Central memory CD4-positive, alpha-beta T cell (primary cell): ENCODE measurements around the gene ASS1.

Source experiments
- DNase-seq: peaks from one replicate; pipeline ENCODE4 v3.0.0; 2022

The ASS1 gene

DNA sequence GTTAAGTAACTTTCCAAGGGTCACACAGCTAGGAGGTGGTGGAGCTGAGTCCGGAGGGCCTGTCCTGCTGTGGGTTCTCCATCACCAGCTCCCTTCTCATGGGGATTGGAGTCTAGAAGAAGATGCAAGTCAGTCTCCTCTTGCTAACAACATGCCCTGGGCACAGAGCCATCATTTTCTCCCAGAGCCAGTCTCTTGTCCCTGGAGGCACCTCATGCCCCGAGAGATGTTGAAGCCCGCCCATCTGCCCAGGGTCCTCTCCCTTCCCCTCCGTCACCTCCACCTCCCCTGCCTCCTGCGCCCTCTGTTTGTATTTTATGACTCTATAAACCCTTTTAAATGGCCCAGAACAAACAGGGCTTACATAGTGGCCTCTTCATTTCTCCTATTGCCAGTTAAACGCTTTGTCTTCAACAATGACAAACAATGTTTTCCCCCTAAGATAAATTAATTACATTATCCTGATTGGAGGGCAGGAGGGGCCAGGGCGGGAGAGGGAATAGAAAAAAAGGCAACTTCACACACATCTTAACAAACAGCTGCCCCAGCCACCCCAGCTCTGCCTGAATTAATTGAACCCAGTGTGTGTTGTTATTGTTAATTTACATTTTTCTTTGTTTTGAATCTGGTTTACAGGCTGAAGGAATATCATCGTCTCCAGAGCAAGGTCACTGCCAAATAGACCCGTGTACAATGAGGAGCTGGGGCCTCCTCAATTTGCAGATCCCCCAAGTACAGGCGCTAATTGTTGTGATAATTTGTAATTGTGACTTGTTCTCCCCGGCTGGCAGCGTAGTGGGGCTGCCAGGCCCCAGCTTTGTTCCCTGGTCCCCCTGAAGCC lies 55.8 kb downstream of the ASS1 start:
- DNase-seq: no peak

GRCh38 chr9:130501639-130502038 lies 56.9 kb downstream of the ASS1 start:
- DNase-seq: no peak

DNA sequence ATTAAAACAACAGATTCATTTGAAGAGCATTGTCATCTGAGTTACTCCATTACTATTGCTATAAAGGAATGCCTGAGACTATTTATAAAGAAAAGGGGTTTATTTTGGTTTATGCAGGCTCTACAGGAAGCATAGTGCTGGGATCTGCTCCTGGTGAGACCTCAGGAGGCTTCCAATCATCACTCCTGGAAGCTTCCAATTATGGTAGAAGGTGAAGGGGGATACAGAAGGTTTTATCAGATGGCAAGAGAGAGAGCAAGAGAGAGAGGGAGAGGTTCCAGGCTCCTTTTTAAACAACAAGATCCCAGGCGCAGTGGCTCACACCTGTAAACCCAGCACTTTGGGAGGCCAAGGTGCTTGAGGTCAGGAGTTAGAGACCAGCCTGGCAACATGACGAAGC lies 63.5 kb downstream of the ASS1 start:
- no peak for DNase-seq

- no peak for DNase-seq
These were observed 67.4 kb downstream of the ASS1 start for GRCh38 chr9:130512199-130512598.

DNA sequence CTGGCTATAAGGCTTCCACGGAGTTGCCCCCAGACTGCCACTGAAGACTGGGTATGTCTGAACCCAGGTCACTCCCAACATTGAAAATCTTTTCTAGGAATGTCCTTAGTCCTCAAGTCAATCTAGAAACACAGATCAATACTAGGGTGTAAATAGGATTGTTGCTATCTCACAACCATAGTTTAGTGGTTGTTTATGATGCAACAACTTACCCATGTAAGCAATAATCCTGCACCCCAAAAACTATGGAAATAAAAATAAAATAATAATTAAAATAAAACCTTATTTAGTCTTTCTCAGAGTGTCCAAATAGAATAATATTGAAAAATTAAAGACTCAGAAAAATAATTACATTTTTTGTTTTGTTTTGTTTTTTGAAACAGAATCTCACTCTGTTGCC lies 68.3 kb downstream of the ASS1 start:
- no peak for DNase-seq

DNA sequence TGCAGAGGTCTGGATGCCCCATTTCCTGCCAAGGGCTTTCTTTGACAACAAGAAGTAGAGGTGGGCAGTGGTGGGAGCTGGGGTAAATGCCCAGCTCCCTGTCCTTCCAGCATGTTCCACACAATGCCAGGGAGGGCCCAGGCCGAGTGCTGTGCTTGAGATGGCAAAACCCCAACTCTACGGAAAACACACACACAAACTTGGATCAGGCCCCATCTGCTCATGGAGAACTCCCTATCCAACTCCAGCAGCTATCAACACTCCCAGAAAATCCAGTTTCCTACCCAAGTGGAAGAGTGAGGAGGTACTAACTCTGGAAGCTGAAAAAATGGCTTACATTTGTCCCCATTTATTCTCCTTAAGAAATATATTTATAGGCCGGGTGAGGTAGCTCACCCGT lies 73.5 kb downstream of the ASS1 start:
- DNase-seq: no peak

DNA sequence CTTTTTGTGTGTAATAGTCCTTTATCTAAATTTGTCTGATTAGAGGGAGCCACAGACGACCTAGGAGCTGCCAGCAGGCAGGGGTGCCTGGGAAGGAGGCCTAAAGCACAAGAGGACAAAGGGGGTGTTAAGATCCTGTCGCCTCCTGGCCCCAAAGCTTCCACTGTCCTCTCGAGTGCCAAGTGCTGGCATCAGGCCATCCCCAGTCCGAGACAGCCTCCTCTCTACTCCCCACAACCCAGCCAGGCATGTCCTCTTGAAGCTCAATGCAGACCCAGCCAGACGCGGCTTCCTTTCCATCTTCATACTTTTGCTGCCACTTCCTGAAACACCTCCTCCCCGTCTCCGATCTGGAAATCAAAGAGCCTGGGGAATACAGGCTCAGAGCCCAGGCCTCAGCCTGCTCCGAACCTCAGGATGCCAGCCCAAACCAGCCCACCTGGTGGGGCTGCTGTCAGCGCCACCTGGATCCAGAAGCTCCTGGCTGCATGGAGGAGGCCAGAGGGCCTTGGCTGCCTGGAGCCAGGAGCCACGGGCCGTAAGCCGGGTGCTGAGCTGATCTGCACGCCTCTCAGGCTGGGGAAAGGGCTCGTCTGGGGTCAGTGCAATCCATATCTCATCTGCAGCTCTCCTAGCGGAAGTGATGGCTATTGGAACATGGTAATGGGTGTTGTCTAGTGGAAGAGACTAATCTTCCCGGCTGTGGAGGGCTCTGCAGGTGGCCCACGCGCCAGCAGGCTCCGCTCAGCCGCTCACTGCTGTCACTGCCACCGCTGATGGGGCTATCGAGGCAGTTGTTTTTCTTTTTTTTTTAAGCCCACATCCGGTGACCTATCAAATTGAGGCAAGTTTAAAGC lies 74.4 kb downstream of the ASS1 start:
- no peak for DNase-seq

- DNase-seq: no peak
These were observed 75.2 kb downstream of the ASS1 start for GRCh38 chr9:130519927-130520326.

- no peak for DNase-seq
These were observed 77.0 kb downstream of the ASS1 start for GRCh38 chr9:130521715-130522114.

DNA sequence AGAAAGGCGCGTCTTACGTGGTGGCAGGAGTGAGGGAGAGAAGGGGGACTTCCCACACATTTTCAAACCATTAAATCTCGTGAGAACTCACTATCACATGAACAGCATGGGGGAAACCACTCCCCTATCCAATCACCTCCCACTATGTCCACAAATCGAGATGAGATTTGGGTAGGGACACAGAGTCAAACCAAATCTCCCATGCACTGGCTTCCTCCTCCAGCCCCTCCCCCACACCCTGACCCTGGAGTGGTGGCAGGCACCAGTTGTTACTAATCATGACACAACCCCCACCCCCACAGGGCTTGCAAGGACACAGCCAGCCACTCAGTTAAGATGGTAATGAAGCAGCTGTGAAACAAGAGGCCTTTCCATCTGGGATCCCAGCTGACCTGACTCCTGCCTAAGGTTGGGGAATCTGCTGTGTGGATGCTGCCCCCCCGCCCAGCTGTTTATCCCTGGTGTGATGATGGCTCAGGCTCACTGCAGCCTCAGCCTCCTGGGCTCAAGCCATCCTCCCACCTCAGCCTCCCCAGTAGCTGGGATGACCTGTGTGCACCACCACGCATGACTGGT lies 77.6 kb downstream of the ASS1 start:
- DNase-seq: no peak

DNA sequence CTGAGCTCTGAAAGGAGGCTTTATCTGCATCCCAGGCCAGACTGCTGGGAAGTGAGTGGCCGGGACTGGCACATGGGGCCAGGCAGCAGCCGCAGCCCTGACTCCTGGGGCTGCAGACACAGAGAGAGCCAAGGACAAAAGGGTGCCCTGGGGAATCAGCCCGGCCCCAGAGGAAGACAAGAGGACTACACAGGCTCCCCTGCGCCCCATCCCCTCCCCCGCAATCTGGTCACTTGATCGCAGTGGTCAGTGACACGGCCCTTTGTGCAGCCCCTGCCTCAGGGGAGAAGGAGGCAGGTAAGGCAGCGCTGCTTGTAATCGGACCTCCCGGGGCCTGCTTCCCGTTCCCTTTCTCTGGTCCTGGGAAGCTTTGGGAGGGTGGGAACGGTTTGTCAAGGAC lies 79.2 kb downstream of the ASS1 start:
- DNase-seq: no peak

DNA sequence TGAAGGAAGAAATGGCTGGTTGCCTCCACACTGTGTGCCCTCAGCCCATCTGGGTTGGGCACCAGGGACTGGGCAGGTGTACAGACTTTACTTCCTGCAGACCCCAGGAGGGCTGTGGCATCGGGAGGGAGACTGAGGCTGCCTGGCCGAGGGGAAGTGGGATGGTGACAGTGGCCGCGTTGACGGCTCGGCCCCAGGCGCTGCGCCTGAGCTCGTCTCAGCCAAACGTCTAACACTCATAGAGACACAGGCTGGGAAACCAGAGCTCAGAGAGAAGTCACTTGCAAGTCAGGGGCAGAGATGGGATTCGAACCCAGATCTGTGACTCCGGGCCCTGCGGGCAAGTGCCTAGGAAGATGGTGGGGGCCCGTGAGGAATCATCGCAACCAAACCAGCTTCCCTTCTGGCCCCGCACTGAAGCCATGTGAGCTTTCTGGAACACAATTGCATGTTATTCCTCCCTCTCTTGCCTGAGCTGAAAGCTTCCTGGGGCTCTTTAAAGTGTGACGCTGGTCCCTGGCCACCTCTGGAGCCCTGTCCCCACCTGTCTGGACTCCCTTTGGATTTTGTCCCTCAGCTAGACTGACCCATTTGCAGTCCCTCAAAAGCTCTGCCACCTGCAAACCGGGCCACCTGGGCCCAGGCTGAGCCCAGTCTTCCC lies 81.6 kb downstream of the ASS1 start:
- DNase-seq: no peak

DNA sequence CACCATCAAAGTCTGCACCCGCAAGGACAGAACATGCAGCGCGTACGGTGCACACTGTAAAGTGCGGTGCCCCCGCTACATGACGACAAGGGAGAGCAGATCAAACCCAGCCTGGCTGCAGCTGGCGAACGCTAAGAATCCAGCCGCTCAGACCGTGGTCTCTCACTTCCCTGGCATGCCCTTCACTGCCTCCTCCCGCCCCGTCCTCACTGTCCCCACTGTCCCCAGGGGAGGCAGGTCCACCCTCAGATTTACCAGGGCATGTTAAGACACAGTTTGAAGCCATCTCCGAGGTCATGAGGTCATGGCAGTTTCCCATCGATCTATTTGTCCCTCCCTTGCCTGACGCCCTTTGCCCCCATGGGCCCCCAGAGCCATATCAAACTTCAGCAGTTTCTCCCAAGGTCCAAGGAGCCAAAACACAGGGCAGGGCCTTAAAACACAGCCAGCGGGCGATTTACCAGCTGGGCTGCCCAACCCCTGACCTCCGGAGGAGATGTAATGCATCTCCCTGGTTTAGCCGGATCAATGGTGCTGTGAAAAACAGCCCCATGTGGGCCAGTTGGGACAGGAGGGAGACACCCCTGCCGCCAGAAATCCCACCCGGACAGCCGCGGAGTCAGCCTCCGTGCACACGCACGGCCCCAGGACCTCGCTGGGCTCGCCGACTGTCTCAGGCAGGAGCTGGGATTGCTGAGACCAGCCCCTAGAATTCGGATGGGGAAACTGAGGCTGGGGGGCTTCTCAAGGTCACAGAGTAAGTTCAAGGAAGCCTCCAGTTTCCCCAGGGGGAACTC lies 82.3 kb downstream of the ASS1 start:
- DNase-seq: no peak

GRCh38 chr9:130527651-130528310 lies 83.0 kb downstream of the ASS1 start:
- no peak for DNase-seq

DNA sequence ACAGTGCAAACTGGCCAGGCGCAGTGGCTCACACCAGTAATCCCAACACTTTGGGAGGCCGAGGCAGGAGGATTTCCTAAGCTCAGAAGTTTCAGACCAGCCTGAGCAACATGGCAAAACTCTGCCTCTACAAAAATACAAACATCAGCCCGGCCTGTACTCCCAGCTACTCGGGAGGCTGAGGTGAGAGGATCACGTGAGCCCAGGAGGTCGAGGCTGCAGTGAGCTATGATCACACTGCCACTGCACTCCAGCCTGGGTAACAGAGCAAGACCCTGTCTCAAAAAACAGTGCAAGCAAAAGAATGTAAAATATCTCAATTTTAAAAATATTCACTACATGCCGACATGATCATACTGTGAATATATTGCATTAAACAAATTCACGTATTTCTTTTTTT lies 83.9 kb downstream of the ASS1 start:
- no peak for DNase-seq

DNA sequence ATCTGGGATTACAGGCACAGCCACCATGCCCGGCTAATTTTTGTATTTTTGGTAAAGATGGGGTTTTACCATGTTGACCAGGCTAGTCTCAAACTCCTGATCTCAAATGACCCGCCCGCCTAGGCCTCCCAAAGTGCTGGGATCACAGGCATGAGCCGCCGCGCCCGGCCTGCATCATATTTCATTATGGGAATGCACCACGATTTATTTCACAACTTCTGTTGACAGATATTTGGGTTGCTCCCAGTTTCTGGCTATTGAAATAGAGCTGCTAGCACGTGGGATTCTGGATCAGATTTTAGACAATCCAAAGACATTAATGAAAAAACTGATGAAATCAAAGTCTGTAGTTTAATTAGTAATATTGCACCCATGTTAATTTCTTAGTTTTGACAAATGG lies 86.2 kb downstream of the ASS1 start:
- DNase-seq: no peak

GRCh38 chr9:130531670-130532069 lies 86.9 kb downstream of the ASS1 start:
- no peak for DNase-seq

DNA sequence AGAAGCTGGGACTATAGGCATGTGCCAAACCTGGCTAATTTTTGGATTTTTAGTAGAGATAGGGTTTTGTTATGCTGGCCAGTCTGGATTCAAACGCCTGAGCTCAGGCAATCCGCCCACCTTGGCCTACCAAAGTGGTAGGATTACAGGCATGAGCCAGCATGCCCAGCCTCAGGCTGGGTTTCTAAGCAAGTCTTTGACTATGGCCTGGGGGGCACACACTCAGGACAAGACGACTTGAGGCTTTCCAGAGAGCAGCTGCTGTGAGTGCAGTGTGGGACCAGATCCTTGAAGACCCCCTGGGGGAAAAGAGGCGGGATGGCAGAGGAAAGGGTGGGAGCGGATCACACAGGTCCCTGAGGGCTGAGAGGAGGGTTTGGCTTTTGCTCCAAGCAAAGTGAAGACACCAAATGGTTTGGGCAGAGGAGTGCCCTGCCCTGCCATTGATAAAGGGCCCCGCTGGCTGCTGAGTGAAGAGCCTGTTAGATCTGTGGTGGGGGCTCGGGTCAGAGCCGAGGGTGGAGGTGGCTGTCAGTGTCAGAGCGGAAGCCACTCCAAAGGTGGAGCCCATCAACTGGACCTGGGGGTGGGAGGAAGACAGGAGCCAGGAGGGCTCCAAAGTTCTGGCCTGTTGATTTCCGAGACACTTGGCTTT lies 87.8 kb downstream of the ASS1 start:
- DNase-seq: no peak

DNA sequence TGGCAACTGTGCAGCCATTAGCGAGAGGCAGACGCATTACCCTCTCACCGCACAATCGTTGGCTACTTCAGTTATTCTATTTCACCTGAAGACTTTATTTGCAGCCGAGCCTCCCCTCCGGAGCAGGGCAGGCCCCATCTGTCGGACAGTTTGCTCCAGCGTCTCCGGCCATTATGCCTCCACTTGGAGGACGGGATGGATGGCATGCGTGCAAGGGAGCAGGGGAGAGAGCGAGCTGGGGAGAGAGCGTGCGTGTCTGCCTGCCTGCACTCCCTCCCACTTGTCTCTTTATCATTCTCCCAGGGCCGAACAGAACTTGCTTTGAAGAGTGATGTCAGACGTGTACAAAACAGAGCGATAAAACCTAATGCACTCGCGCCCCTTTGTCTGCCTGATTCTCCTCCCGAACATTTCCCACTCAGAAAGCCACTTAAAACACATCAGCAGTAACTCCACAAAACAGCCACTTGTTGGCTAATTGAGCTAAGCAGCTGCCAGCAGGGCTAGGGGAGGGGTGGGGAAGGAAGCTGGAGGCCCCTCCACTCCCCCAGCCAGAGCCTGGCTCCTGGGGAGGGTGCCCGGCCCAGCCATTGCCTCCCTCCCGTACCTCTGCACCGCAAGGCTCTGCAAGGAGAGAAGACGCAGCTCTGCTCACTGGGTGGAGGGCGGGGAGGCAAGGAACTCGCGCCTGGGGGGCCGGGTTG lies 91.2 kb downstream of the ASS1 start:
- DNase-seq: no peak

DNA sequence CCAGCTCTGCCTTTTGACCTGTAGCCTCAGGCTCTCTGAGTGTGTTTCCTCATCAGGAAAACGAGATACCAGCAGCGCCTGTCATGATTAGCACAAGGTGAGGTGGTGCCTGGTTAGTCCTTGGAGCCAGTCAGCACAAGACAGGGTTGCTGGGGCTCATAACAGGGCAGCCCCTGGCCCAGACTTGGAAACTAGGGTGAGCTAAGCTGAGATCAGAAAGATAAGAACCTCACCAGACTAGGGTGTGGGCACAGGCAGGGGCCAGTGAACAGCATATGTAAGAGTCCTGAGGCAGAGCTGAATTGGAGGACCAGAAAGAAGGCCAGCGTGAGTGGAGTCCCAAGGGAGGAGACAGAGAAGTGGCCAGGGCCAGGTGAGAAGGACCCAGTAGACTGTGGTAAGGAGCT lies 91.9 kb downstream of the ASS1 start:
- no peak for DNase-seq
